ENCODE measurements around the gene TARS3.

DNA sequence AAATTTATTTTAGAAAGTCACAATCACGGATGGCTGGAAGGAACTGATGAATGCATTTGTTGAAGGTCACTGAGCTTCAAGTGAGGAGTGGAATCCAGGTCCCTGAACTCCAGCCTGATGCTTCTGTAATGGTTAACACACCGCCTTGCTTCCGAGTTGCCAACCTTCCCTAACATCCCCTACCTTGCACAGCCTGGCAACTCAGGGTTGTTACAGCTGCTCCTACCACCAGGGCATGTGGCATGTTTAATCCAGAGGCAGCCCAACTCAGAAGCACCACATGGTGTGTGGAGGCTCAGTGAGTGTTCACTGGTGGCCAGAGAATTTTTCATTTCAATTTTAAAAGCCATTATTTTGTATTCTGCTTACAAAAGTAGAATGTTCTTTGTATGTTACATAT is 77.0 kb downstream of the TARS3 start:
- TF ChIP-seq, protein P1, sequence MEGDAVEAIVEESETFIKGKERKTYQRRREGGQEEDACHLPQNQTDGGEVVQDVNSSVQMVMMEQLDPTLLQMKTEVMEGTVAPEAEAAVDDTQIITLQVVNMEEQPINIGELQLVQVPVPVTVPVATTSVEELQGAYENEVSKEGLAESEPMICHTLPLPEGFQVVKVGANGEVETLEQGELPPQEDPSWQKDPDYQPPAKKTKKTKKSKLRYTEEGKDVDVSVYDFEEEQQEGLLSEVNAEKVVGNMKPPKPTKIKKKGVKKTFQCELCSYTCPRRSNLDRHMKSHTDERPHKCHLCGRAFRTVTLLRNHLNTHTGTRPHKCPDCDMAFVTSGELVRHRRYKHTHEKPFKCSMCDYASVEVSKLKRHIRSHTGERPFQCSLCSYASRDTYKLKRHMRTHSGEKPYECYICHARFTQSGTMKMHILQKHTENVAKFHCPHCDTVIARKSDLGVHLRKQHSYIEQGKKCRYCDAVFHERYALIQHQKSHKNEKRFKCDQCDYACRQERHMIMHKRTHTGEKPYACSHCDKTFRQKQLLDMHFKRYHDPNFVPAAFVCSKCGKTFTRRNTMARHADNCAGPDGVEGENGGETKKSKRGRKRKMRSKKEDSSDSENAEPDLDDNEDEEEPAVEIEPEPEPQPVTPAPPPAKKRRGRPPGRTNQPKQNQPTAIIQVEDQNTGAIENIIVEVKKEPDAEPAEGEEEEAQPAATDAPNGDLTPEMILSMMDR (IDR thresholded peaks at IDR 0.05): no peak
- TF ChIP-seq HOXB13 (CRISPR knock-in tag; IDR thresholded peaks at IDR 0.05; ENCODE audit: low read depth): no peak
- no peak for TF ChIP-seq ESRRA (IDR thresholded peaks at IDR 0.05; ENCODE audit: borderline replicate concordance, low read length)
- no peak for TF ChIP-seq CHD4 (IDR thresholded peaks at IDR 0.05; ENCODE audit: borderline replicate concordance)
- no peak for TF ChIP-seq POLR2AphosphoS2 (conservative IDR thresholded peaks at IDR 0.05; ENCODE audit: low read length)
- TF ChIP-seq NPAS2 (CRISPR knock-in tag; IDR thresholded peaks at IDR 0.05; ENCODE audit: borderline replicate concordance): no peak
- TF ChIP-seq POLR2A (IDR thresholded peaks at IDR 0.05; ENCODE audit: low read length): no peak
- TF ChIP-seq, protein P2, sequence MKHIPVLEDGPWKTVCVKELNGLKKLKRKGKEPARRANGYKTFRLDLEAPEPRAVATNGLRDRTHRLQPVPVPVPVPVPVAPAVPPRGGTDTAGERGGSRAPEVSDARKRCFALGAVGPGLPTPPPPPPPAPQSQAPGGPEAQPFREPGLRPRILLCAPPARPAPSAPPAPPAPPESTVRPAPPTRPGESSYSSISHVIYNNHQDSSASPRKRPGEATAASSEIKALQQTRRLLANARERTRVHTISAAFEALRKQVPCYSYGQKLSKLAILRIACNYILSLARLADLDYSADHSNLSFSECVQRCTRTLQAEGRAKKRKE (CRISPR knock-in tag; IDR thresholded peaks at IDR 0.05; ENCODE audit: low read depth): no peak
- TF ChIP-seq, protein P3, sequence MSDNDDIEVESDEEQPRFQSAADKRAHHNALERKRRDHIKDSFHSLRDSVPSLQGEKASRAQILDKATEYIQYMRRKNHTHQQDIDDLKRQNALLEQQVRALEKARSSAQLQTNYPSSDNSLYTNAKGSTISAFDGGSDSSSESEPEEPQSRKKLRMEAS (IDR thresholded peaks at IDR 0.05): no peak
- no peak for TF ChIP-seq RCOR1 (IDR thresholded peaks at IDR 0.05; ENCODE audit: low read depth, low read length)

Measured in A549 (cell line).